Measurements from ENCODE around the gene GPR33. TPM values are rescaled to one million over a fixed set of nuclear protein-coding genes. Genes with fewer than 3 reads are reported as not detected.

Gene GPR33
- polyA plus RNA-seq, 1 of the 3 experiments (the other 2 are of a cell fraction), result not detected

GRCh38 chr14:31510222-31510621 lies 22.4 kb upstream of the GPR33 start:
- H3K9ac ChIP-seq, result no peak overlapping the region
- H3K9me3 ChIP-seq, result no peaks in the 10 kb centered on the region
- no peak overlapping the region for H3K4me2 ChIP-seq
- no peaks in the 10 kb centered on the region for H3K36me3 ChIP-seq (replicated peaks in 1 of 2; ENCODE audit: control insufficient read depth in 1 of 2, insufficient read depth in 2 of 2, low read length in 1 of 2)
- no peak overlapping the region for H3K4me3 ChIP-seq (ENCODE audit: low read depth in 2 of 2, low read length in 1 of 2)
- H2AFZ ChIP-seq (ENCODE audit: low read depth), result no peak overlapping the region
- peaks cover 7% of the 10 kb centered on the region for H3F3A ChIP-seq (replicated peaks; ENCODE audit: insufficient read depth)
- H4K20me1 ChIP-seq (ENCODE audit: insufficient read depth), result no peaks in the 10 kb centered on the region
- H3K27ac ChIP-seq (ENCODE audit: low read depth in 2 of 2, low read length in 1 of 2), result no peak overlapping the region
- peak; percentile 33 for DNase-seq
- CTCF ChIA-PET, result interaction anchor here (0.6 to 2.8 kb wide), 30 partner anchors 9 to 1050 kb away, joined by 3 to 44 read pairs (median 3); no protein-coding TSS in a partner anchor
- no peaks in the 10 kb centered on the region for H3K9me2 ChIP-seq
- no peaks in the 10 kb centered on the region for H3K79me2 ChIP-seq (ENCODE audit: insufficient read depth)
- H3K27me3 ChIP-seq (ENCODE audit: insufficient read depth), result no peaks in the 10 kb centered on the region
- H3K4me1 ChIP-seq (ENCODE audit: control insufficient read depth in 1 of 2, insufficient read depth in 2 of 2, low read depth in 1 of 2, low read length in 1 of 2), result no peaks in the 10 kb centered on the region
- POLR2A ChIA-PET, result interaction anchor here (0.6 kb wide), 1 partner anchor 566 kb away, joined by 3 read pairs; the partner anchor contains the start of gene ARHGAP5
- TF ChIP-seq SMC3 (IDR thresholded peaks at IDR 0.05; ENCODE audit: low read depth, low read length) (peak; percentile 31; the same call in 1 of the 2 replicates), RAD21 (IDR thresholded peaks at IDR 0.05; ENCODE audit: low read length) (peak; percentile 75), CTCF (IDR thresholded peaks at IDR 0.05) (peak; percentile 79), FOXM1 (IDR thresholded peaks at IDR 0.05; ENCODE audit: low read depth) (no peak)

GRCh38 chr14:31508135-31508534 lies 20.3 kb upstream of the GPR33 start:
- ChIA-PET POLR2A (no interaction called here), CTCF (no interaction called here)
- H3K9me3 ChIP-seq, result no peaks in the 10 kb centered on the region
- H3K9ac ChIP-seq, result no peak overlapping the region
- no peak overlapping the region for H2AFZ ChIP-seq (ENCODE audit: low read depth)
- H3K4me2 ChIP-seq, result no peak overlapping the region
- TF ChIP-seq FOSL2 (IDR thresholded peaks at IDR 0.05; ENCODE audit: borderline replicate concordance, low read depth) (no peak), PBX3 (IDR thresholded peaks at IDR 0.05) (no peak), REST (IDR thresholded peaks at IDR 0.05; ENCODE audit: low read depth, low read length) (no peak), MAX (IDR thresholded peaks at IDR 0.05; ENCODE audit: low read depth) (no peak), MEF2A (IDR thresholded peaks at IDR 0.05; ENCODE audit: borderline replicate concordance, low read depth) (no peak)
- H3K27me3 ChIP-seq (ENCODE audit: insufficient read depth), result no peaks in the 10 kb centered on the region
- no peak overlapping the region for H3K27ac ChIP-seq (ENCODE audit: low read depth in 2 of 2, low read length in 1 of 2)
- no peaks in the 10 kb centered on the region for H4K20me1 ChIP-seq (ENCODE audit: insufficient read depth)
- no peaks in the 10 kb centered on the region for H3K9me2 ChIP-seq
- no peak overlapping the region for H3K4me3 ChIP-seq (ENCODE audit: low read depth in 2 of 2, low read length in 1 of 2)
- no peaks in the 10 kb centered on the region for H3K4me1 ChIP-seq (ENCODE audit: control insufficient read depth in 1 of 2, insufficient read depth in 2 of 2, low read depth in 1 of 2, low read length in 1 of 2)
- H3F3A ChIP-seq (replicated peaks; ENCODE audit: insufficient read depth), result peaks cover 8% of the 10 kb centered on the region
- DNase-seq, result no peak
- WGBS (ENCODE audit: low lambda C conversion rate), result 82% methylated on average over 5 of the region's 5 CpGs
- no peaks in the 10 kb centered on the region for H3K36me3 ChIP-seq (replicated peaks in 1 of 2; ENCODE audit: control insufficient read depth in 1 of 2, insufficient read depth in 2 of 2, low read length in 1 of 2)
- no peaks in the 10 kb centered on the region for H3K79me2 ChIP-seq (ENCODE audit: insufficient read depth)
